Breast epithelium (tissue), 4 donors: Measurements from ENCODE around the gene PCDHB14. TPM values are rescaled to one million over a fixed set of nuclear protein-coding genes. Genes with fewer than 3 reads are reported as not detected.

ENCODE experiments used
- DNase-seq, 2 donors: peaks; one replicate each; pipeline ENCODE4 v3.0.0-alpha.2; 2019; ENCODE audit warnings: low spot score in 2 of 2
- H3K27ac ChIP-seq, 2 donors: fragments of 200-600 bp; sonication (generic) in 1 of 2; one replicate each; pipeline ENCODE4 v1.5.1; 2016 to 2019; ENCODE audit warnings: mild to moderate bottlenecking in 1 of 2
- H3K27me3 ChIP-seq, 2 donors: fragments of 200-600 bp; sonication (generic) in 1 of 2; one replicate each; pipeline versions ENCODE4 v1.5.1 to v1.6.0; 2017 to 2019; ENCODE audit warnings: control low read depth in 1 of 2, mild to moderate bottlenecking in 1 of 2
- H3K36me3 ChIP-seq: fragments of 200-600 bp; one replicate; pipeline ENCODE4 v1.5.1; 2019
- H3K4me1 ChIP-seq, 2 donors: fragments of 200-600 bp; sonication (generic); one replicate each; pipeline ENCODE4 v1.5.1; 2016 to 2019; ENCODE audit warnings: control low read depth in 1 of 2
- H3K4me3 ChIP-seq, 3 donors: fragments of 200-600 bp; sonication (generic); 1 replicate in 2 of 3; 2 replicates in 1 of 3; pipeline ENCODE4 v1.5.1; 2016 to 2019; ENCODE audit warnings: mild to moderate bottlenecking in 3 of 3, moderate library complexity in 2 of 3
- H3K9me3 ChIP-seq, 2 donors: fragments of 200-600 bp; sonication (generic) in 1 of 2; one replicate each; pipeline ENCODE4 v1.5.1; 2016 to 2019; ENCODE audit warnings: control low read depth in 1 of 2
- POLR2A ChIP-seq: fragments of 450-650 bp; IDR thresholded peaks from one replicate; pipeline ENCODE4 v1.6.1; 2016; ENCODE audit warnings: antibody characterized with exemption, mild to moderate bottlenecking, moderate library complexity
- POLR2AphosphoS5 ChIP-seq, 3 donors: sonication (generic); formaldehyde crosslinking; IDR thresholded peaks; one replicate each; pipeline ENCODE4 v1.6.1; 2017; ENCODE audit warnings: antibody characterized with exemption in 3 of 3
- intact Hi-C: fragments of 100-400 bp; cut with DNase I; formaldehyde crosslinking; loops from one replicate; pipeline ENCODE4 v1.15.1; 2023; ENCODE audit warnings: low total_unique reads
- total RNA-seq, 3 donors: library from RNA; depleted of rRNA; stranded (reverse); fragments of >200 nt; gene quantifications; one replicate each; pipeline ENCODE4 v1.1.0, GENCODE V29; 2016
- TF ChIP-seq, protein P1 (sequence below), 3 donors: fragments of 450-650 bp; IDR thresholded peaks; one replicate each; pipeline ENCODE4 v1.5.1; 2016 to 2017; ENCODE audit warnings: antibody characterized with exemption in 3 of 3, mild to moderate bottlenecking in 3 of 3, moderate library complexity in 3 of 3

PCDHB14 gene
- total RNA-seq, 3 donors from 2014 or later, result 4.2 to 5.9 (median 5.9) TPM

- Histone ChIP-seq H3K27ac (no peak overlapping the region), H3K4me3 (no peak overlapping the region), H3K4me1 (no peaks in the 10 kb centered on the region), H3K9me3 (peaks cover 92 to 97% of the 10 kb centered on the region in 2 donors), H3K36me3 (no peaks in the 10 kb centered on the region), H3K27me3 (no peaks in the 10 kb centered on the region)
- intact Hi-C loops, result no loop called here
- no peak for DNase-seq
- TF ChIP-seq POLR2A (no peak), POLR2AphosphoS5 (IDR thresholded peaks at IDR 0.05) (no peak)
- TF ChIP-seq, protein P1, sequence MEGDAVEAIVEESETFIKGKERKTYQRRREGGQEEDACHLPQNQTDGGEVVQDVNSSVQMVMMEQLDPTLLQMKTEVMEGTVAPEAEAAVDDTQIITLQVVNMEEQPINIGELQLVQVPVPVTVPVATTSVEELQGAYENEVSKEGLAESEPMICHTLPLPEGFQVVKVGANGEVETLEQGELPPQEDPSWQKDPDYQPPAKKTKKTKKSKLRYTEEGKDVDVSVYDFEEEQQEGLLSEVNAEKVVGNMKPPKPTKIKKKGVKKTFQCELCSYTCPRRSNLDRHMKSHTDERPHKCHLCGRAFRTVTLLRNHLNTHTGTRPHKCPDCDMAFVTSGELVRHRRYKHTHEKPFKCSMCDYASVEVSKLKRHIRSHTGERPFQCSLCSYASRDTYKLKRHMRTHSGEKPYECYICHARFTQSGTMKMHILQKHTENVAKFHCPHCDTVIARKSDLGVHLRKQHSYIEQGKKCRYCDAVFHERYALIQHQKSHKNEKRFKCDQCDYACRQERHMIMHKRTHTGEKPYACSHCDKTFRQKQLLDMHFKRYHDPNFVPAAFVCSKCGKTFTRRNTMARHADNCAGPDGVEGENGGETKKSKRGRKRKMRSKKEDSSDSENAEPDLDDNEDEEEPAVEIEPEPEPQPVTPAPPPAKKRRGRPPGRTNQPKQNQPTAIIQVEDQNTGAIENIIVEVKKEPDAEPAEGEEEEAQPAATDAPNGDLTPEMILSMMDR (IDR thresholded peaks at IDR 0.05), result no peak
Measured at GRCh38 chr5:141272906-141273305, 49.8 kb downstream of the PCDHB14 start.

Other genes starting within 250 kb of the PCDHB14 start
- gene PCDHB1, start 172.0 kb upstream of the PCDHB14 start, total RNA-seq, result under 1 TPM in 2 of 3 donors, not detected in 1; under 0.01 TPM
- gene PCDHB2, start 128.7 kb upstream of the PCDHB14 start, total RNA-seq, result 10 to 100 TPM in 1 of 3 donors, 1 to 10 TPM in 2; 3.8 to 10.8 (median 9.8) TPM
- 1 to 10 TPM; 3.4 to 6.2 (median 5.4) TPM for gene PCDHB3, start 122.9 kb upstream of the PCDHB14 start, total RNA-seq
- 1 to 10 TPM; 7.5 to 9.2 (median 7.7) TPM for gene PCDHB4, start 101.5 kb upstream of the PCDHB14 start, total RNA-seq
- gene PCDHB5, start 88.1 kb upstream of the PCDHB14 start, total RNA-seq, result 1 to 10 TPM; 3.4 to 9.8 (median 6.4) TPM
- gene PCDHB6, start 73.3 kb upstream of the PCDHB14 start, total RNA-seq, result 1 to 10 TPM; 1.4 to 3.6 (median 2.2) TPM
- gene PCDHB7, start 50.7 kb upstream of the PCDHB14 start, total RNA-seq, result 1 to 10 TPM; 2.3 to 4.6 (median 3.4) TPM
- 1 to 10 TPM in 1 of 3 donors, under 1 TPM in 2; 0.73 to 4.6 (median 0.80) TPM for gene PCDHB8, start 45.6 kb upstream of the PCDHB14 start, total RNA-seq
- 10 to 100 TPM in 1 of 3 donors, 1 to 10 TPM in 2; 4.3 to 11.8 (median 6.3) TPM for gene PCDHB16, start 41.0 kb upstream of the PCDHB14 start, total RNA-seq
- gene PCDHB9, start 36.2 kb upstream of the PCDHB14 start, total RNA-seq, result 1 to 10 TPM; 2.2 to 4.6 (median 4.1) TPM
- gene PCDHB10, start 31.0 kb upstream of the PCDHB14 start, total RNA-seq, result 1 to 10 TPM; 3.8 to 4.8 (median 4.6) TPM
- 1 to 10 TPM; 2.3 to 4.6 (median 2.7) TPM for gene PCDHB11, start 23.7 kb upstream of the PCDHB14 start, total RNA-seq
- 1 to 10 TPM; 3.7 to 5.2 (median 5.0) TPM for gene PCDHB12, start 14.6 kb upstream of the PCDHB14 start, total RNA-seq
- gene PCDHB13, start 9.4 kb upstream of the PCDHB14 start, total RNA-seq, result 1 to 10 TPM; 3.7 to 5.9 (median 4.8) TPM
- 1 to 10 TPM; 1.6 to 4.2 (median 3.3) TPM for gene PCDHB15, start 22.1 kb downstream of the PCDHB14 start, total RNA-seq
- gene SLC25A2, start 80.7 kb downstream of the PCDHB14 start, total RNA-seq, result 1 to 10 TPM in 1 of 3 donors, under 1 TPM in 2; 0.64 to 2.0 (median 0.98) TPM
- gene TAF7, start 97.4 kb downstream of the PCDHB14 start, total RNA-seq, result 10 to 100 TPM; 59.2 to 96.2 (median 68.2) TPM
- 1 to 10 TPM in 2 of 3 donors, under 1 TPM in 1; 0.80 to 1.3 (median 1.2) TPM for gene PCDHGA1, start 107.2 kb downstream of the PCDHB14 start, total RNA-seq
- 1 to 10 TPM; 4.6 to 8.6 (median 6.2) TPM for gene PCDHGA2, start 115.4 kb downstream of the PCDHB14 start, total RNA-seq
- gene PCDHGA3, start 120.5 kb downstream of the PCDHB14 start, total RNA-seq, result 1 to 10 TPM; 4.3 to 5.9 (median 5.0) TPM
- gene PCDHGB1, start 126.8 kb downstream of the PCDHB14 start, total RNA-seq, result 1 to 10 TPM; 2.7 to 5.9 (median 5.1) TPM
- gene PCDHGA4, start 131.7 kb downstream of the PCDHB14 start, total RNA-seq, result 10 to 100 TPM in 1 of 3 donors, 1 to 10 TPM in 2; 5.3 to 12.1 (median 6.4) TPM
- gene PCDHGB2, start 136.7 kb downstream of the PCDHB14 start, total RNA-seq, result 10 to 100 TPM in 1 of 3 donors, 1 to 10 TPM in 2; 6.2 to 10.5 (median 7.8) TPM
- gene PCDHGA5, start 140.8 kb downstream of the PCDHB14 start, total RNA-seq, result 1 to 10 TPM; 5.4 to 9.4 (median 8.8) TPM
- 10 to 100 TPM in 1 of 3 donors, 1 to 10 TPM in 2; 5.3 to 10.2 (median 8.6) TPM for gene PCDHGB3, start 146.9 kb downstream of the PCDHB14 start, total RNA-seq
- 1 to 10 TPM; 4.0 to 8.5 (median 8.3) TPM for gene PCDHGA6, start 150.5 kb downstream of the PCDHB14 start, total RNA-seq
- 10 to 100 TPM in 1 of 3 donors, 1 to 10 TPM in 2; 3.7 to 10.8 (median 10.0) TPM for gene PCDHGA7, start 159.4 kb downstream of the PCDHB14 start, total RNA-seq
- 10 to 100 TPM in 1 of 3 donors, 1 to 10 TPM in 2; 5.3 to 10.5 (median 8.9) TPM for gene PCDHGB4, start 164.4 kb downstream of the PCDHB14 start, total RNA-seq
- gene PCDHGA8, start 169.3 kb downstream of the PCDHB14 start, total RNA-seq, result 1 to 10 TPM; 2.6 to 7.2 (median 6.0) TPM
- 10 to 100 TPM in 2 of 3 donors, 1 to 10 TPM in 1; 7.5 to 20.6 (median 19.8) TPM for gene PCDHGB5, start 174.6 kb downstream of the PCDHB14 start, total RNA-seq
- 10 to 100 TPM in 2 of 3 donors, 1 to 10 TPM in 1; 7.8 to 16.7 (median 13.8) TPM for gene PCDHGA9, start 179.4 kb downstream of the PCDHB14 start, total RNA-seq
- gene PCDHGB6, start 184.7 kb downstream of the PCDHB14 start, total RNA-seq, result 10 to 100 TPM in 2 of 3 donors, 1 to 10 TPM in 1; 8.8 to 12.8 (median 10.8) TPM
- 10 to 100 TPM in 2 of 3 donors, 1 to 10 TPM in 1; 7.2 to 10.7 (median 10.5) TPM for gene PCDHGA10, start 189.6 kb downstream of the PCDHB14 start, total RNA-seq
- 10 to 100 TPM; 15.4 to 21.3 (median 16.0) TPM for gene PCDHGB7, start 194.3 kb downstream of the PCDHB14 start, total RNA-seq
- 1 to 10 TPM; 5.0 to 9.8 (median 9.7) TPM for gene PCDHGA11, start 197.7 kb downstream of the PCDHB14 start, total RNA-seq
- gene PCDHGA12, start 207.2 kb downstream of the PCDHB14 start, total RNA-seq, result 10 to 100 TPM in 2 of 3 donors, 1 to 10 TPM in 1; 9.8 to 12.0 (median 11.1) TPM